A673 (cell line): ENCODE data around the gene PPP1CB.

Source experiments
- CTCF ChIP-seq: fragments of 300-800, 200-600 bp; sonication (generic); conservative IDR thresholded peaks from 2 replicates; pipeline ENCODE4 v1.5.1; 2017; ENCODE audit warnings: low read depth, mild to moderate bottlenecking, antibody characterized with exemption, low read length, moderate library complexity, mixed read lengths
- EZH2 ChIP-seq: fragments of 200-600 bp; sonication (generic); IDR thresholded peaks from 2 replicates; pipeline ENCODE4 v1.6.1; 2017; ENCODE audit warnings: borderline replicate concordance, low read depth, mild to moderate bottlenecking, mixed read lengths, antibody characterized with exemption, low read length; ENCODE audit not compliant: poor library complexity, severe bottlenecking

GRCh38 chr2:28750316-28751251 lies 1.0 kb upstream of the PPP1CB start:
- TF ChIP-seq CTCF: no peak
- TF ChIP-seq EZH2: no peak
